Hepatic stellate cell (primary cell): ENCODE measurements around the gene PDGFRB.

Experiments used
- DNase-seq: peaks from one replicate; pipeline ENCODE4 v3.0.0; 2011; ENCODE audit warnings: low spot score

PDGFRB gene

GRCh38 chr5:150082374-150082773, 73.3 kb downstream of the PDGFRB start:
- DNase-seq = no peak

- no peak for DNase-seq
Measured at GRCh38 chr5:150081541-150082283, 73.9 kb downstream of the PDGFRB start.

GRCh38 chr5:150080696-150081435, 74.8 kb downstream of the PDGFRB start:
- no peak for DNase-seq

- no peak for DNase-seq
Measured at GRCh38 chr5:150079909-150080461, 75.7 kb downstream of the PDGFRB start.

- no peak for DNase-seq
Measured at GRCh38 chr5:150078802-150079689, 76.6 kb downstream of the PDGFRB start.

GRCh38 chr5:150077996-150078801, 77.4 kb downstream of the PDGFRB start:
- DNase-seq = no peak

- DNase-seq = no peak
Measured at GRCh38 chr5:150077060-150077459, 78.6 kb downstream of the PDGFRB start.

GRCh38 chr5:150075806-150076205, 79.8 kb downstream of the PDGFRB start:
- no peak for DNase-seq

GRCh38 chr5:150075233-150075632, 80.4 kb downstream of the PDGFRB start:
- DNase-seq = no peak

GRCh38 chr5:150073677-150074076, 82.0 kb downstream of the PDGFRB start:
- no peak for DNase-seq

- no peak for DNase-seq
Measured at GRCh38 chr5:150073086-150073625, 82.5 kb downstream of the PDGFRB start.

GRCh38 chr5:150070821-150071220, 84.8 kb downstream of the PDGFRB start:
- DNase-seq = no peak

GRCh38 chr5:150069672-150070627, 85.7 kb downstream of the PDGFRB start:
- no peak for DNase-seq

- no peak for DNase-seq
Measured at GRCh38 chr5:150068961-150069645, 86.5 kb downstream of the PDGFRB start.

GRCh38 chr5:150068472-150068871, 87.2 kb downstream of the PDGFRB start:
- no peak for DNase-seq

GRCh38 chr5:150068071-150068470, 87.6 kb downstream of the PDGFRB start:
- no peak for DNase-seq

- no peak for DNase-seq
Measured at GRCh38 chr5:150067405-150067960, 88.2 kb downstream of the PDGFRB start.

- peak; percentile 81 for DNase-seq
Measured at GRCh38 chr5:150066901-150067396, 88.7 kb downstream of the PDGFRB start.

GRCh38 chr5:150066436-150066835, 89.2 kb downstream of the PDGFRB start:
- DNase-seq = no peak
